ENCODE results near the gene ART4.

- TF ChIP-seq POLR2A (IDR thresholded peaks at IDR 0.05) (no peak), CTCF (IDR thresholded peaks at IDR 0.05) (no peak)
These were observed 41.1 kb upstream of the ART4 start for GRCh38 chr12:14884458-14884878.
